HepG2 (cell line): Measurements from ENCODE around the gene TMBIM1. TPM values are rescaled to one million over a fixed set of nuclear protein-coding genes. Genes with fewer than 3 reads are reported as not detected.

Source experiments
- ARID5B ChIP-seq: IDR thresholded peaks from 2 replicates; pipeline ENCODE4 v1.4.0; 2020; ENCODE audit warnings: mild to moderate bottlenecking, missing genetic modification reagents
- CSRNP2 ChIP-seq: sonication (generic); formaldehyde crosslinking; conservative IDR thresholded peaks from 2 replicates; pipeline ENCODE4 v1.8.0; 2022; ENCODE audit warnings: low read depth, missing genetic modification reagents
- FOXP4 ChIP-seq: sonication (generic); formaldehyde crosslinking; IDR thresholded peaks from 2 replicates; pipeline ENCODE4 v1.4.0; 2020; ENCODE audit warnings: missing genetic modification reagents
- HCFC1 ChIP-seq: fragments of 150-350 bp; IDR thresholded peaks from 2 replicates; pipeline ENCODE4 v1.6.1; 2014; ENCODE audit warnings: low read depth, low read length
- HDAC6 ChIP-seq: fragments of 200-600 bp; sonication (generic); IDR thresholded peaks from 2 replicates; pipeline ENCODE4 v1.7.0; 2017; ENCODE audit warnings: mild to moderate bottlenecking, antibody characterized with exemption, low read length, low read depth
- PCBP1 ChIP-seq: fragments of 200-400 bp; formaldehyde crosslinking; IDR thresholded peaks from 2 replicates; pipeline ENCODE4 v1.6.1; 2017; ENCODE audit warnings: mild to moderate bottlenecking, low read depth, low read length, borderline replicate concordance
- ZNF34 ChIP-seq: sonication (generic); formaldehyde crosslinking; IDR thresholded peaks from 2 replicates; pipeline ENCODE4 v1.4.0; 2020; ENCODE audit warnings: mild to moderate bottlenecking, missing genetic modification reagents, borderline replicate concordance
- ZNF367 ChIP-seq: sonication (generic); formaldehyde crosslinking; IDR thresholded peaks from 2 replicates; pipeline ENCODE4 v1.4.0; 2020; ENCODE audit warnings: missing genetic modification reagents, borderline replicate concordance
- ZNF703 ChIP-seq: sonication (generic); formaldehyde crosslinking; IDR thresholded peaks from 2 replicates; pipeline ENCODE4 v1.5.1; 2020; ENCODE audit warnings: missing genetic modification reagents, mild to moderate bottlenecking, moderate library complexity, borderline replicate concordance
- ZNF780A ChIP-seq: sonication (generic); formaldehyde crosslinking; IDR thresholded peaks from 2 replicates; pipeline ENCODE4 v1.8.0; 2022; ENCODE audit warnings: mild to moderate bottlenecking, missing genetic modification reagents, moderate library complexity
- polyA plus RNA-seq, 8 experiments: library from polyadenylated mRNA; depleted of rRNA in 3 of 8; stranded (reverse) in 7 of 8; unstranded in 1 of 8; fragments of >200 nt; fragmentation: Illumina TruSeq in 4 of 8; extraction: Trizol in 4 of 8; gene quantifications; 2 replicates each; pipeline versions ENCODE4 v1.2.1 to v1.2.3, GENCODE V29; 2011 to 2016; ENCODE audit warnings: low read depth in 4 of 8, missing spikeins in 1 of 8, mixed read lengths in 1 of 8; ENCODE audit not compliant: insufficient read depth in 1 of 8
- total RNA-seq, 5 experiments: library from RNA; depleted of rRNA; stranded (reverse); fragments of >200 nt; fragmentation: Illumina TruSeq; extraction: Trizol; gene quantifications; 2 replicates each; pipeline ENCODE4 v1.2.3, GENCODE V29; 2016; ENCODE audit warnings: low read depth in 1 of 5
- TF ChIP-seq, protein P1 (sequence below): sonication (generic); formaldehyde crosslinking; IDR thresholded peaks from 2 replicates; pipeline ENCODE4 v1.5.1; 2020; ENCODE audit warnings: mild to moderate bottlenecking, missing genetic modification reagents, borderline replicate concordance
- TF ChIP-seq, protein P2 (sequence below): sonication (generic); formaldehyde crosslinking; conservative IDR thresholded peaks from 2 replicates; pipeline ENCODE4 v1.8.0; 2022; ENCODE audit warnings: missing genetic modification reagents

TMBIM1 gene
- total and polyA plus RNA-seq, 2 of the 13 experiments (the other 11 are each of a cell fraction or from before 2014, with no cell fraction given): 127 to 139 TPM

- TF ChIP-seq, protein P1, sequence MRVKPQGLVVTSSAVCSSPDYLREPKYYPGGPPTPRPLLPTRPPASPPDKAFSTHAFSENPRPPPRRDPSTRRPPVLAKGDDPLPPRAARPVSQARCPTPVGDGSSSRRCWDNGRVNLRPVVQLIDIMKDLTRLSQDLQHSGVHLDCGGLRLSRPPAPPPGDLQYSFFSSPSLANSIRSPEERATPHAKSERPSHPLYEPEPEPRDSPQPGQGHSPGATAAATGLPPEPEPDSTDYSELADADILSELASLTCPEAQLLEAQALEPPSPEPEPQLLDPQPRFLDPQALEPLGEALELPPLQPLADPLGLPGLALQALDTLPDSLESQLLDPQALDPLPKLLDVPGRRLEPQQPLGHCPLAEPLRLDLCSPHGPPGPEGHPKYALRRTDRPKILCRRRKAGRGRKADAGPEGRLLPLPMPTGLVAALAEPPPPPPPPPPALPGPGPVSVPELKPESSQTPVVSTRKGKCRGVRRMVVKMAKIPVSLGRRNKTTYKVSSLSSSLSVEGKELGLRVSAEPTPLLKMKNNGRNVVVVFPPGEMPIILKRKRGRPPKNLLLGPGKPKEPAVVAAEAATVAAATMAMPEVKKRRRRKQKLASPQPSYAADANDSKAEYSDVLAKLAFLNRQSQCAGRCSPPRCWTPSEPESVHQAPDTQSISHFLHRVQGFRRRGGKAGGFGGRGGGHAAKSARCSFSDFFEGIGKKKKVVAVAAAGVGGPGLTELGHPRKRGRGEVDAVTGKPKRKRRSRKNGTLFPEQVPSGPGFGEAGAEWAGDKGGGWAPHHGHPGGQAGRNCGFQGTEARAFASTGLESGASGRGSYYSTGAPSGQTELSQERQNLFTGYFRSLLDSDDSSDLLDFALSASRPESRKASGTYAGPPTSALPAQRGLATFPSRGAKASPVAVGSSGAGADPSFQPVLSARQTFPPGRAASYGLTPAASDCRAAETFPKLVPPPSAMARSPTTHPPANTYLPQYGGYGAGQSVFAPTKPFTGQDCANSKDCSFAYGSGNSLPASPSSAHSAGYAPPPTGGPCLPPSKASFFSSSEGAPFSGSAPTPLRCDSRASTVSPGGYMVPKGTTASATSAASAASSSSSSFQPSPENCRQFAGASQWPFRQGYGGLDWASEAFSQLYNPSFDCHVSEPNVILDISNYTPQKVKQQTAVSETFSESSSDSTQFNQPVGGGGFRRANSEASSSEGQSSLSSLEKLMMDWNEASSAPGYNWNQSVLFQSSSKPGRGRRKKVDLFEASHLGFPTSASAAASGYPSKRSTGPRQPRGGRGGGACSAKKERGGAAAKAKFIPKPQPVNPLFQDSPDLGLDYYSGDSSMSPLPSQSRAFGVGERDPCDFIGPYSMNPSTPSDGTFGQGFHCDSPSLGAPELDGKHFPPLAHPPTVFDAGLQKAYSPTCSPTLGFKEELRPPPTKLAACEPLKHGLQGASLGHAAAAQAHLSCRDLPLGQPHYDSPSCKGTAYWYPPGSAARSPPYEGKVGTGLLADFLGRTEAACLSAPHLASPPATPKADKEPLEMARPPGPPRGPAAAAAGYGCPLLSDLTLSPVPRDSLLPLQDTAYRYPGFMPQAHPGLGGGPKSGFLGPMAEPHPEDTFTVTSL (CRISPR knock-in tag): peak; percentile 87
- TF ChIP-seq ZNF367 (CRISPR knock-in tag) (0 out of 2 replicates have a peak, but pooled peaks have one; percentile 56), ZNF34 (no peak), HCFC1 (0 out of 2 replicates have a peak, but pooled peaks have one; percentile 16), ZNF780A (CRISPR knock-in tag) (no peak), ZNF703 (CRISPR knock-in tag) (no peak), HDAC6 (no peak), PCBP1 (no peak), CSRNP2 (CRISPR knock-in tag) (no peak), ARID5B (CRISPR knock-in tag) (no peak; the same call in 1 of the 2 replicates), FOXP4 (peak; percentile 72)
- TF ChIP-seq, protein P2, sequence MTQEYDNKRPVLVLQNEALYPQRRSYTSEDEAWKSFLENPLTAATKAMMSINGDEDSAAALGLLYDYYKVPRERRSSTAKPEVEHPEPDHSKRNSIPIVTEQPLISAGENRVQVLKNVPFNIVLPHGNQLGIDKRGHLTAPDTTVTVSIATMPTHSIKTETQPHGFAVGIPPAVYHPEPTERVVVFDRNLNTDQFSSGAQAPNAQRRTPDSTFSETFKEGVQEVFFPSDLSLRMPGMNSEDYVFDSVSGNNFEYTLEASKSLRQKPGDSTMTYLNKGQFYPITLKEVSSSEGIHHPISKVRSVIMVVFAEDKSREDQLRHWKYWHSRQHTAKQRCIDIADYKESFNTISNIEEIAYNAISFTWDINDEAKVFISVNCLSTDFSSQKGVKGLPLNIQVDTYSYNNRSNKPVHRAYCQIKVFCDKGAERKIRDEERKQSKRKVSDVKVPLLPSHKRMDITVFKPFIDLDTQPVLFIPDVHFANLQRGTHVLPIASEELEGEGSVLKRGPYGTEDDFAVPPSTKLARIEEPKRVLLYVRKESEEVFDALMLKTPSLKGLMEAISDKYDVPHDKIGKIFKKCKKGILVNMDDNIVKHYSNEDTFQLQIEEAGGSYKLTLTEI: no peak
Measured at GRCh38 chr2:218289639-218290315, 2.5 kb downstream of the TMBIM1 start (continued).
